ENCODE measurements around the gene APOBEC3A.

The APOBEC3A gene

DNA sequence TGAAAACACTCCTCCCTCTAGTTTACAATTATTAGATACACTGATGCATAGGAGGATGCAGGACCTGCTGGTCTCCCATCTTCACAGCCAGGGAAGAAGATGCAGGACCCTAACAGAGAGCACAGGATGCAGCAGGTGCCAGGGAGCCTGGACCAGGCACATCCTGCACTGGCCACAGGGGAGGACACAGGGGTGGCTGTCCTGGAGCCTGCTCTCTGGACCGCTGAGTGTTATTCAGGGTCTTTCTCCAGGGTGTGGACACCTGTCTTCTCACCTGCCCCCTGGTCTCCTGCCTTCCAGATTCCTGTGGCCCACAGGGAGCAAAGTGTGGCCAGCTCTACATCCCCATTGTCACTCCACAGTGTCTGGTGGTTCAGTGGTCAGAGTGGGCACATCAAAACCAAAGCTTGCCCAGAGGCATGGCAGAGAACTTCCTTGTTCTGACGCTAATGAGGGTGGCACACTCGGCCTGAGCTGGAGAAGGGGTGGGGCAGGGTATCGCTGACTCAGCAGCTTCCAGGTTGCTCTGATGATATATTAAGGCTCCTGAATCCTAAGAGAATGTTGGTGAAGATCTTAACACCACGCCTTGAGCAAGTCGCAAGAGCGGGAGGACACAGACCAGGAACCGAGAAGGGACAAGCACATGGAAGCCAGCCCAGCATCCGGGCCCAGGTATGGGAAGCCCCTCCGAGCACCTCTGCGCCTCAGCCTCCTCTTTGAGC, at the start of gene APOBEC3A:
Gene APOBEC3A, plus strand, starts transcription at position 564 of the 725 bp plus-strand sequence. Its CDS starts 83 bp downstream, at position 647.
- Mint-ChIP-seq H3K9me3 (no peaks in the 10 kb centered on the region), H3K4me3 (no peak within 1 kb of the TSS), H3K36me3 (ENCODE audit: low read depth) (no peaks in the 10 kb centered on the region), H3K27me3 (ENCODE audit: low read depth) (no peaks in the 10 kb centered on the region), H3K27ac (no peak within 1 kb of the TSS), H3K4me1 (ENCODE audit: low read depth) (peaks cover 25% of the 10 kb centered on the region)
- DNase-seq (ENCODE audit: low spot score), result no peak

DNA sequence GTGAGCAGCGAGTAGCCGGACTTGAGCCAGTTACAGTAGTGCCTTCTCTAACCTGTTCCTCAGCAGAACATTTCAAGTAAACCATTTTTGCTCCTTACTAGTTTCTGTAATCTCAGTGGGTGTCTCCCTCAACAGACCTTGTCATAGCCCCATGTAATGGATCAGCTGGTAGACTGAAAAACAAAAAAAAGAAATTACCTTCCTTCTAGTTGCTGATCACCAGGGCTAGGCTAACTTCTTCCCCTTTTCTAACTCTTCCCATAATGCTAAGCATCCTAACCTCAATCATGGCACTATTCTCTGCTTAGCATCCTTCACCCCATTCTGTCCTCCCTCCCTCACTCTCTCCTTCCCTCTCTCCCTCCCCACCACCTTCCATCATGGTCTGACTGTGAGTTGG, 49.6 kb upstream of the APOBEC3A start:
- no peak for DNase-seq (ENCODE audit: low spot score)
- Mint-ChIP-seq H3K4me1 (ENCODE audit: low read depth) (no peaks in the 10 kb centered on the region), H3K9me3 (peaks cover 9% of the 10 kb centered on the region), H3K27ac (no peak overlapping the region), H3K4me3 (no peak overlapping the region), H3K36me3 (ENCODE audit: low read depth) (peaks cover 3% of the 10 kb centered on the region), H3K27me3 (ENCODE audit: low read depth) (peaks cover 27% of the 10 kb centered on the region)

DNA sequence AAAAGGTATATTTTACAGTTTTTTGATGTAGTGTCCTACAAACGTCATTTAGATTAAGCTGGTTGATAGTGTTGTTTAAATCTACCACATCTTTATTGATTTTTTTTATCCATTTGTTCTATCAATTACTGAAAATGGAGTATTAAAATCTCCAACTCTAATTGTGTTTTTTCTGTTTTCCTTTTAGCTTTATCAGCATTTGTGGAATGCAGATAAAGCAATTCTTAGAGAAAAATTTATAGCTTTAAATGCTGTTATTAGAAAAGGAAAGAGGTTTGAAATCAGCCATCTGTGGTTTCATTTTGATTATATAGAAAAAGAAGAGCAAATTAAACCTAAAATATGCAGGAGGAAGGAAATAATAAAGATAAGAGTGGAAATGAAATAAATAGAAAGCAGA, 46.0 kb upstream of the APOBEC3A start:
- H3K27ac Mint-ChIP-seq, result no peak overlapping the region
- DNase-seq (ENCODE audit: low spot score), result no peak
- no peaks in the 10 kb centered on the region for H3K4me1 Mint-ChIP-seq (ENCODE audit: low read depth)
- H3K4me3 Mint-ChIP-seq, result no peak overlapping the region
- peaks cover 26% of the 10 kb centered on the region for H3K27me3 Mint-ChIP-seq (ENCODE audit: low read depth)
- no peaks in the 10 kb centered on the region for H3K9me3 Mint-ChIP-seq
- no peaks in the 10 kb centered on the region for H3K36me3 Mint-ChIP-seq (ENCODE audit: low read depth)

DNA sequence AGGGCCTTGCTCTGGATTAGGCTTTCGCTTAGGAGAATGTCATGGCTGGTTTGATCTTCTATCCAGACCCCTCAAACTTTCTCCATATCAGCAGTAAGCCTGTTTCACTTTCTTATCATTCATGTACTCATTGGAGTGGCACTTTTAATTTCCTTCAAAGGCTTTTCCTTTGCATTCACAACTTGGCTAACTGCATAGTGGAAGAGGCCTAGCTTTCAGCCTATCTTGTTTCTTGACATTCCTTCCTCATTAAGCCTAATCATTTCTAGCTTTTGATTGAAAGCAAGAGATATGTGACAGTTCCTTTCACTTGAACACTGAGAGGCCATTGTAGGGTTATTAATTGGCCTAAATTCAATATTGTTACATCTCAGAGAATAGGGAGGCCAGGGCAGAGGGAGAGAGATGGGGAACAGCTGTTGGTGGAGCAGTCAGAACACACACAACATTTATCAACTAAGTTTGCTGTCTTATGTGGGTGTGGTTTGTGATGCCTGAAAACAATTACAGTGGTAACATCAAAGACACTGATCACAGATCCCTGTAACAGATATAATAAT, 37.7 kb upstream of the APOBEC3A start:
- no peak for DNase-seq (ENCODE audit: low spot score)
- no peak overlapping the region for H3K4me3 Mint-ChIP-seq
- no peak overlapping the region for H3K27ac Mint-ChIP-seq
- no peaks in the 10 kb centered on the region for H3K9me3 Mint-ChIP-seq
- no peaks in the 10 kb centered on the region for H3K36me3 Mint-ChIP-seq (ENCODE audit: low read depth)
- H3K4me1 Mint-ChIP-seq (ENCODE audit: low read depth), result no peaks in the 10 kb centered on the region
- peaks cover 30% of the 10 kb centered on the region for H3K27me3 Mint-ChIP-seq (ENCODE audit: low read depth)

DNA sequence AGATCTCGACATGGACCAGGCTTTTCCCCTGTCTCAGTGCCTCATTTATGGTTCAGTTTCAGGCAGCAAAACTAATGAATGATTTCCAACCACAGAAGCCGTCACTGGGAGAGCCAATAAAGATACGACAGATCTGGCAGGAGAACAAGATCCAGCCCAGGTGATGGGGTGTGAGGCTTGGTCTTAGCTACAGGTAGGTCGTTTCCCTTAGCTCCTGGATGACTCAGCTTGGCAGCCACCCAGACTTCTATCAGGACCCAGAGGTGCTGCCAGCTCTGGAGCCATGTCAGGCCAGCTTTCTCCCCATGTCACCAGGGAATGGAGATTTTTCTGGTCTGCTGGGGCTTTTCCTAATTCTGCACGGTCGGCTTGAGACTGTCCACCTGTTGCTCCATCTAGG, 36.3 kb upstream of the APOBEC3A start:
- Mint-ChIP-seq H3K27me3 (ENCODE audit: low read depth) (peaks cover 42% of the 10 kb centered on the region), H3K36me3 (ENCODE audit: low read depth) (no peaks in the 10 kb centered on the region), H3K27ac (no peak overlapping the region), H3K4me3 (no peak overlapping the region), H3K4me1 (ENCODE audit: low read depth) (no peaks in the 10 kb centered on the region), H3K9me3 (no peaks in the 10 kb centered on the region)
- DNase-seq (ENCODE audit: low spot score), result no peak

DNA sequence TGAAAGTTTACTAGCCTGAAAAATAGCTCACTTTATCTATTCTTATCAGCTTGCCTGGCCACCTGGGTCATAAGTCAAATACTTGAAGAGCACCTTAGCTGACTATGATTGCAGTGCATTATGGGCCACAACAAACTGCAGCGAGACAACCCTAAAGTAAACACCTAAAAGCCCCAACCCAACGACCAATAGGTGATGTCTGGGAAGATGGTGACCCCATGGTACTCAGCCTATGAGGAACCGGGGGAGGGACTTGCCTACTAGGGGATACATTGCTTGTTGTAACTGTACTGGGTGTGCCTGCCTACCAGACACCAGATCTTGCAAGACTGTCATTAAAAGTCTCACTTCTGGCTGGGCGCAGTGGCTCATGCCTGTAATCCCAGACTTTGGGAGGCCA, 35.6 kb upstream of the APOBEC3A start:
- Mint-ChIP-seq H3K27ac (no peak overlapping the region), H3K4me3 (no peak overlapping the region), H3K36me3 (ENCODE audit: low read depth) (no peaks in the 10 kb centered on the region), H3K9me3 (no peaks in the 10 kb centered on the region), H3K4me1 (ENCODE audit: low read depth) (no peaks in the 10 kb centered on the region), H3K27me3 (ENCODE audit: low read depth) (peaks cover 44% of the 10 kb centered on the region)
- DNase-seq (ENCODE audit: low spot score), result no peak

DNA sequence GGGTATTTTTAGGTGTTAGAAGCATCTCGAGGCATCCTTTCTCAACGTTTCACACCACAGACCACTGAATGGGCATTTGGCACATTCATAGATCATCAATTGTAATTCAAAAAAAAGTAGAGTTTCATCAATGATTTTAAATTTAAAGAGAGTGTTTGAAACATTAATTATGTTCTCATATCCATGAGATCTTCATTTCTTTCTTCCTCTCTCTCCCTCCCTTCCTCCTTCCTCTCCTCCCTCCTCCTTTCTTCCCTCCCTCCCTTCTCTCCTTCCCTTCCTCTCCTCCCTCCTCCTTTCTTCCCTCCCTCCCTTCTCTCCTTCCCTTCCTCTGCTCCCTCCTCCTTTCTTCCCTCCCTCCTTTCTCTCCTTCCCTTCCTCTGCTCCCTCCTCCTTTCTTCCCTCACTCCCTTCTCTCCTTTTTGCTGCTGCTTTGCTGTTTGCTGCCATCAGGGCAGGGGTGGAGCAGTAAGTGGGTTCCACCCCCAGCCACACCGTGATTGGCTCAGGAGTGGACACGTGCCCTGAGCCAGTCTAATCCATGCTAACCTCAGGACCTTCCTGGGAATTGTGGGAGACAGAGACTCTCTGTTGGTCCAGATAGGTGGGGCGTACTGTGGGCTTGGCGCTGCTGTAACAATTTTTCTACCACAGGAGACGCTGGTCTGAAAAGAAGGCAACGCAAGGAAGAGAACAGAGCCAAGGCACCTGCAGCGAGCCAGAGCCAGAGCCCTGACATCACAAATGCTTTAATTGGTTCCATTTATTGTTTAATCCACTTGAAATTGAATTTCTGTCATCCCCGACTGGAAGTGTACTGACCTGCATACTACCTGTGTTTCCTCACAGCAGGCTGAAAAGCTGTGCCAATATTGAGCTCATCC, 33.7 kb upstream of the APOBEC3A start:
- DNase-seq (ENCODE audit: low spot score), result no peak
- H3K27me3 Mint-ChIP-seq (ENCODE audit: low read depth), result peaks cover 52% of the 10 kb centered on the region
- H3K27ac Mint-ChIP-seq, result no peak overlapping the region

DNA sequence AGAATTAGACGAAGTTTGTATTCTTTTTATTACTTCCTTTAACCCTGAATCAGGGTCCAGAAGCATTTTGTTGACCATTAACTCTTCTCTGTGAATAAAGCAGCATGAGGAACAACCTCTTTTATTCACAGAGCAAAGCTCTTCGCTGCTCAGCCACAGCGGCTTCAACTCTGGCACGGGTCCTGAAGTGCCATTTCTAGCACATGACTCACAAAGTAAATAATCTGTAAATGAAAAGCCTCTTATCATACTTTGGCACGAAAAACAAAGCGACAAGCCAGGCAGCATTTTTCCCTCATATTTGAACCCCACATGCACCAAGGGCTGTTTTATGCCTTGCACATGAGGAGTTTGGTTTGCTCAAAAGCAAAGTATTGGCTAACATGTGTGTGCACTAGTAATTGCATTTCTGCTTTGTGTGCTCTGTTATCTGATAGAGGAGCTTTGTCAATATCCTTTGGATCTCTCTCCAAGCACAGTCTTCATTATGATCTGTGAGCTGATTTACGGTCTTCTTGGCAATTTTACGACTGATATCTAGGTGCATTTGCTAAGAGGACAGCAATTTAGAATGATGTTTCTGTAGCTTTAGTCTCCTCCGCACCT, 33.0 kb upstream of the APOBEC3A start:
- H3K27me3 Mint-ChIP-seq (ENCODE audit: low read depth), result peaks cover 51% of the 10 kb centered on the region

More for the DNA sequence above, 33.7 kb upstream of the APOBEC3A start:
- Mint-ChIP-seq H3K4me3 (peak overlapping the region; percentile 13), H3K4me1 (ENCODE audit: low read depth) (peaks cover 3% of the 10 kb centered on the region), H3K36me3 (ENCODE audit: low read depth) (no peaks in the 10 kb centered on the region), H3K9me3 (no peaks in the 10 kb centered on the region)

DNA sequence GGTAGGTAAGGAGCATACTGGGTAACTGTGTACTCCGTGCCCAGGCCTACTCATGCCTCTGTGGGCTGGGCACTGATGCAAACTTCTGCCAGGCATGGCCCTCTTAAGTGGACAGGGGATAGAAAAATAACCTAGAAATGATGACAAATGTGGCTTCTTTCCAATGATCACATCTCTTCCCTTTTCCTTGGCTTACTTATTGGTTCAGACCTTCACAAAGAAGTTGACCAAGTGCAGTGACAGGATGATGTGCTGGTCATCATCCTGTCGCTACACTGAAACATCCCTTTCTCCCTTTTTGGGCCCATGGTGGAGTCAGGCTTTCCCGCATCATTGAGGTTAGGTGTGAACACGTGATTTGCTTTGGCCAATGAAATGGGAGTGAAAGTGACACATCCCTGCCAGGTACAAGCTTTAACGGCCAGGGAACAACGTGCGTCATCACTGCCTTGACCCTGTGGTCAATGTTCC, 31.8 kb upstream of the APOBEC3A start:
- H3K27me3 Mint-ChIP-seq (ENCODE audit: low read depth), result peaks cover 49% of the 10 kb centered on the region
- no peak overlapping the region for H3K4me3 Mint-ChIP-seq
- DNase-seq (ENCODE audit: low spot score), result no peak

More for the DNA sequence above, 33.0 kb upstream of the APOBEC3A start:
- Mint-ChIP-seq H3K36me3 (ENCODE audit: low read depth) (no peaks in the 10 kb centered on the region), H3K27ac (no peak overlapping the region), H3K4me1 (ENCODE audit: low read depth) (peaks cover 3% of the 10 kb centered on the region), H3K4me3 (no peak overlapping the region), H3K9me3 (no peaks in the 10 kb centered on the region)
- no peak for DNase-seq (ENCODE audit: low spot score)

DNA sequence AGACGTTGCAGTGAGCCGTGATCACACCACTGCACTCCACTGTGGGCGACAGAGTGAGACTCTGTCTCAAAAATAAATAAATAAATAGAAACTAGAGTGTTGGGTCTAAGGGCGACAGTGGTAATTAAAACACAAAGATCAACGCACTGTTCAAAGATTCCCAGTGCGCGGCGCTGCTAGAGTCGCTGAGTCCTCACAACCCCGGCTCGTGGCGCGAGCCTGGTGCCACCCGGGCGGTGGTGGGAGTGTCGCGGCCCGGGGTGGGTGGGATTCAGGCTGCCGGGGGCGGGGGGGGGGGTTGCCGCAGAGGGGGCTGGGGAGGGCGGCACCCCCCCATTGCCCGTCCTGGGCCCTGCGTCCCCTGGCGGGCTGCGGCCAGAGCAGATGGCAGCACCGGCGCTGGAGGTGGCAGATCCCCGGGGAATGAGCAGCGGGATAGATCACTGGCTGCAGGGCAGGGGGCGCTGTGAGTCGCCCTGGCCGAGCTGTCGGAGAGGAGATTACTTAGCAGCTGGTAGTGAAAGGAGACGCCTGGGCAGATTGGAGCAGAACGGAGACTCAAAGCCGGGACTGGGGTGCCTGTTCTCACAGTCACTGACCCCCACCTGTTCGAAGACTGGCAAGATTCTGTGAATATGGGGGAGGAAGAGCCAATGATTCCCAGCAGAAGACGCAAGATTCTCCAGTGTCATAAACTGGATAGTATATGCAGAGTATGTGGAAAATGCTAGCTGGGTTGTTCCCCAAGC, 30.2 kb upstream of the APOBEC3A start:
- Mint-ChIP-seq H3K27me3 (ENCODE audit: low read depth) (peaks cover 49% of the 10 kb centered on the region), H3K4me3 (peak overlapping the region; percentile 47), H3K36me3 (ENCODE audit: low read depth) (no peaks in the 10 kb centered on the region), H3K27ac (no peak overlapping the region), H3K4me1 (ENCODE audit: low read depth) (peaks cover 3% of the 10 kb centered on the region), H3K9me3 (no peaks in the 10 kb centered on the region)
- DNase-seq (ENCODE audit: low spot score), result peak; percentile 42

More for the DNA sequence above, 31.8 kb upstream of the APOBEC3A start:
- Mint-ChIP-seq H3K36me3 (ENCODE audit: low read depth) (no peaks in the 10 kb centered on the region), H3K9me3 (no peaks in the 10 kb centered on the region), H3K27ac (no peak overlapping the region), H3K4me1 (ENCODE audit: low read depth) (peaks cover 3% of the 10 kb centered on the region)

DNA sequence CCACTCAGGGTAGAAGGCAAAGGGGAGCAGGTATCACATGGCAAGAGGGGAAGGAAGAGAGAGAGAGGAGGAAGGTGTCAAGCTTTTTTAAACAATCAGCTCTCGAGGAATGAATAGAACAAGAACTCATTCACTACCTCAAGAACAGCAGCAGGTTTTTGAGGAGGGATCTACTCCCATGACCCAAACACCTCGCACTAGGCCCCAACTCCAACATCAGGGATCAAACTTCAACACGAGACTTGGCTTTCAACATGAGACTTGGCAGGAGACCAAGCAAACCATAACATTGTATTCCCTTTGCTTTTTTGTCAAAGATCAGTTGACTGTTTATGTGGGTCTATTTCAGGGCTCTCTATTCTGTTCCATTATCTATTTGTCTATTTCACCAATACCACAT, 26.9 kb upstream of the APOBEC3A start:
- H3K36me3 Mint-ChIP-seq (ENCODE audit: low read depth), result no peaks in the 10 kb centered on the region
- H3K4me3 Mint-ChIP-seq, result no peak overlapping the region
- H3K9me3 Mint-ChIP-seq, result no peaks in the 10 kb centered on the region
- H3K27me3 Mint-ChIP-seq (ENCODE audit: low read depth), result peaks cover 29% of the 10 kb centered on the region
- peaks cover 10% of the 10 kb centered on the region for H3K4me1 Mint-ChIP-seq (ENCODE audit: low read depth)
- H3K27ac Mint-ChIP-seq, result no peak overlapping the region
- no peak for DNase-seq (ENCODE audit: low spot score)

DNA sequence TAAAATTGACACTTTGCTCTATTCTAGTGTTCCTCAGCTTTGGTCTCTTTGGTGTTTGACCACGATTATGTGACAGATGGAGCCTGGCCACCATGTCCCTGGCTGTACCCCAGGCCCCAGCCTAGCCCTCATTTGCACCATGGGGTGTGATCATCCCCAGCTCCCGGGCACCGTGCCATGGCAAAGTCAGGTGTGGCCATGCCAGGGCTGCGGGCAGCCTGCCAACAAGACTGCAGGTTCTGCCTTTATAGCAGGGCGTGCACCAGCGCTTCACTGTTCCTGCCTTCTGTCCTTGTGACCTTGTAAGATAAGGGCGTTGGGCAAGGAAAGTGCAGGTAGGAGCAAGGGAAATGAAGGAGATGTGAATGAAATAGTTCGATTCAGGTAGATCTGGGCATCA, 22.4 kb upstream of the APOBEC3A start:
- no peaks in the 10 kb centered on the region for H3K9me3 Mint-ChIP-seq
- peaks cover 14% of the 10 kb centered on the region for H3K27me3 Mint-ChIP-seq (ENCODE audit: low read depth)
- DNase-seq (ENCODE audit: low spot score), result no peak
- no peaks in the 10 kb centered on the region for H3K36me3 Mint-ChIP-seq (ENCODE audit: low read depth)
- H3K27ac Mint-ChIP-seq, result no peak overlapping the region
- H3K4me3 Mint-ChIP-seq, result no peak overlapping the region
- H3K4me1 Mint-ChIP-seq (ENCODE audit: low read depth), result peaks cover 7% of the 10 kb centered on the region

DNA sequence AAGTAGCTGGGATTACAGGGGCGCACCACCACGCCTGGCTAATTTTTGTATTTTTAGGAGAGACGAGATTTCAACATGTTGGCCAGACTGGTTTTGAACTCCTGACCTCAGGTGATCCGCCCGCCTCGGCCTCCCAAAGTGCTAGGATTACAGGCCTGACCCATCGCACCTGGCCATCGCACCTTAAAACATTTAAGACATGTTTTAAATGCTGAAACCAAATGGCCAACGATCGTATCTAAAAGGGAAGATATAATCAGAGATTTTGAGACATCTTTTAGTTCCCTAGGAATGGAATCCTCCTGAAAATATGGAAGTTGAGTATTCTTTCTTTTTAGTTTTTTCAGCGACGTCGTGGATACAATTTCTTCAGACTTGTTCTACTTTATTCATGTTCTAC, 21.8 kb upstream of the APOBEC3A start:
- no peak for DNase-seq (ENCODE audit: low spot score)
- H3K4me3 Mint-ChIP-seq, result no peak overlapping the region
- no peaks in the 10 kb centered on the region for H3K36me3 Mint-ChIP-seq (ENCODE audit: low read depth)
- peaks cover 14% of the 10 kb centered on the region for H3K27me3 Mint-ChIP-seq (ENCODE audit: low read depth)
- peaks cover 7% of the 10 kb centered on the region for H3K4me1 Mint-ChIP-seq (ENCODE audit: low read depth)
- H3K9me3 Mint-ChIP-seq, result no peaks in the 10 kb centered on the region
- H3K27ac Mint-ChIP-seq, result no peak overlapping the region
